SK-N-SH (cell line): ENCODE measurements around the gene RPH3AL. TPM values are rescaled to one million over a fixed set of nuclear protein-coding genes. Genes with fewer than 3 reads are reported as not detected.

Experiments used
- CTCF ChIA-PET: fragments of 300-600, 350-600 bp; formaldehyde crosslinking; extraction: SDS; loops from one replicate; lab custom pipeline; 2021; lab: Yijun Ruan, JAX
- POLR2A ChIA-PET: fragments of 350-600 bp; sonication (Branson Sonifier 250); formaldehyde crosslinking; extraction: SDS; loops from one replicate; lab custom pipeline; 2020; ENCODE audit warnings: antibody characterized with exemption, inconsistent platforms; lab: Yijun Ruan, JAX
- DNase-seq: peaks from one replicate; pipeline ENCODE4 v3.0.0; 2012
- H2AFZ ChIP-seq: fragments of 200-600 bp; sonication (generic); 2 replicates; pipeline ENCODE4 v1.8.1; 2016; ENCODE audit warnings: antibody characterized with exemption, mild to moderate bottlenecking, low read depth
- H3F3A ChIP-seq: fragments of 200-600 bp; sonication (generic); replicated peaks from 2 replicates; pipeline ENCODE3; 2016; ENCODE audit warnings: antibody characterized with exemption, mild to moderate bottlenecking; ENCODE audit not compliant: insufficient read depth
- H3K27ac ChIP-seq, 2 experiments: fragments of 200-500 bp in 1 of 2; fragments of 200-600 bp in 1 of 2; sonication (Bioruptor generic) in 1 of 2; sonication (generic), shearing (Covaris generic) in 1 of 2; 2 replicates each; pipeline versions ENCODE4 v1.5.1 to v1.6.1; 2014 to 2016; ENCODE audit warnings: low read depth in 2 of 2, inconsistent platforms in 1 of 2, low read length in 1 of 2, mild to moderate bottlenecking in 1 of 2, mixed read lengths in 1 of 2
- H3K27me3 ChIP-seq: fragments of 200-600 bp; sonication (generic), shearing (Covaris generic); 2 replicates; pipeline ENCODE4 v1.6.1; 2016; ENCODE audit warnings: mixed run types; ENCODE audit not compliant: insufficient read depth
- H3K36me3 ChIP-seq, 2 experiments: fragments of 200-500 bp in 1 of 2; fragments of 200-600 bp in 1 of 2; sonication (Bioruptor generic) in 1 of 2; sonication (generic) in 1 of 2; replicated peaks in 1 of 2; 2 replicates each; pipeline versions ENCODE3 to v1.5.1; 2014 to 2016; ENCODE audit warnings: low read length in 1 of 2, mild to moderate bottlenecking in 1 of 2; ENCODE audit not compliant: insufficient read depth in 2 of 2, control insufficient read depth in 1 of 2
- H3K4me1 ChIP-seq, 2 experiments: fragments of 200-500 bp in 1 of 2; fragments of 200-600 bp in 1 of 2; sonication (Bioruptor generic) in 1 of 2; sonication (generic), shearing (Covaris generic) in 1 of 2; 2 replicates each; pipeline versions ENCODE4 v1.5.1 to v1.6.1; 2014 to 2016; ENCODE audit warnings: low read depth in 1 of 2, low read length in 1 of 2, mixed run types in 1 of 2; ENCODE audit not compliant: insufficient read depth in 2 of 2, control insufficient read depth in 1 of 2
- H3K4me2 ChIP-seq: fragments of 200-600 bp; sonication (generic), shearing (Covaris generic); 2 replicates; pipeline ENCODE4 v1.6.1; 2017; ENCODE audit warnings: mixed run types
- H3K4me3 ChIP-seq, 2 experiments: fragments of 200-500 bp in 1 of 2; fragments of 200-600 bp in 1 of 2; sonication (Bioruptor generic) in 1 of 2; sonication (generic), shearing (Covaris generic) in 1 of 2; 2 replicates each; pipeline versions ENCODE4 v1.5.1 to v1.8.1; 2014 to 2016; ENCODE audit warnings: low read depth in 2 of 2, inconsistent platforms in 1 of 2, low read length in 1 of 2, mild to moderate bottlenecking in 1 of 2, mixed read lengths in 1 of 2, moderate library complexity in 1 of 2
- H3K79me2 ChIP-seq: fragments of 200-600 bp; sonication (generic); 2 replicates; pipeline ENCODE4 v1.8.1; 2017; ENCODE audit warnings: mild to moderate bottlenecking; ENCODE audit not compliant: insufficient read depth
- H3K9ac ChIP-seq: fragments of 200-600 bp; sonication (generic); 2 replicates; pipeline ENCODE4 v1.6.1; 2017; ENCODE audit warnings: mixed run types
- H3K9me2 ChIP-seq: fragments of 200-600 bp; sonication (generic); 2 replicates; pipeline ENCODE4 v1.6.1; 2017; ENCODE audit warnings: mixed run types
- H3K9me3 ChIP-seq: fragments of 200-600 bp; sonication (generic); 2 replicates; pipeline ENCODE4 v1.6.1; 2017; ENCODE audit warnings: mixed run types, mild to moderate bottlenecking, moderate library complexity
- H4K20me1 ChIP-seq: fragments of 200-600 bp; sonication (generic); 2 replicates; pipeline ENCODE4 v1.6.1; 2017; ENCODE audit warnings: mild to moderate bottlenecking, mixed run types; ENCODE audit not compliant: insufficient read depth
- CTCF ChIP-seq: fragments of 200-600 bp; sonication (generic); IDR thresholded peaks from 2 replicates; pipeline ENCODE4 v1.6.1; 2017; ENCODE audit warnings: antibody characterized with exemption, mild to moderate bottlenecking, moderate library complexity
- ELF1 ChIP-seq: IDR thresholded peaks from 2 replicates; pipeline ENCODE4 v1.4.0; 2012
- EP300 ChIP-seq, 2 experiments: IDR thresholded peaks; 2 replicates each; pipeline versions ENCODE4 v1.4.0 to v1.6.1; 2012; ENCODE audit warnings: borderline replicate concordance in 1 of 2, low read depth in 1 of 2, low read length in 1 of 2
- EZH2phosphoT487 ChIP-seq: fragments of 200-600 bp; sonication (generic); IDR thresholded peaks from 2 replicates; pipeline ENCODE4 v1.6.1; 2017; ENCODE audit warnings: low read depth, mixed run types, mild to moderate bottlenecking, antibody characterized with exemption, moderate library complexity, borderline replicate concordance
- FOSL2 ChIP-seq: IDR thresholded peaks from 2 replicates; pipeline ENCODE4 v1.4.0; 2012; ENCODE audit warnings: low read depth, mild to moderate bottlenecking, moderate library complexity, borderline replicate concordance
- FOXJ3 ChIP-seq: sonication (generic); formaldehyde crosslinking; IDR thresholded peaks from 2 replicates; pipeline ENCODE4 v1.5.1; 2020; ENCODE audit warnings: mild to moderate bottlenecking, missing genetic modification reagents
- FOXM1 ChIP-seq: IDR thresholded peaks from 2 replicates; pipeline ENCODE4 v1.4.0; 2012; ENCODE audit warnings: low read depth, mild to moderate bottlenecking
- GATA2 ChIP-seq: sonication (generic); formaldehyde crosslinking; IDR thresholded peaks from 2 replicates; pipeline ENCODE4 v1.5.0; 2020; ENCODE audit warnings: mild to moderate bottlenecking, missing genetic modification reagents
- IRF3 ChIP-seq: fragments of 150-350 bp; IDR thresholded peaks from 2 replicates; pipeline ENCODE4 v1.6.1; 2016; ENCODE audit warnings: mild to moderate bottlenecking, low read depth, low read length
- POLR2AphosphoS5 ChIP-seq: IDR thresholded peaks from 2 replicates; pipeline ENCODE4 v1.6.1; 2012; ENCODE audit warnings: low read depth, low read length
- SMC3 ChIP-seq: IDR thresholded peaks from 2 replicates; pipeline ENCODE4 v1.6.1; 2012; ENCODE audit warnings: low read depth, low read length, improper control_type of control experiment
- TCF12 ChIP-seq: IDR thresholded peaks from 2 replicates; pipeline ENCODE4 v1.4.0; 2012
- USF2 ChIP-seq: fragments of 150-350 bp; IDR thresholded peaks from 2 replicates; pipeline ENCODE4 v1.6.1; 2017; ENCODE audit warnings: antibody characterized with exemption, low read length, low read depth, borderline replicate concordance
- ZBTB33 ChIP-seq: IDR thresholded peaks from 2 replicates; pipeline ENCODE4 v1.4.0; 2012; ENCODE audit warnings: low read depth, borderline replicate concordance
- WGBS: methylation state at CpG from one replicate; pipeline ENCODE4 v1.1.6; 2017; ENCODE audit warnings: low lambda C conversion rate; 5-methylcytosine and 5-hydroxymethylcytosine counted together
- polyA plus RNA-seq, 3 experiments: library from polyadenylated mRNA; depleted of rRNA; stranded (reverse); fragments of >200 nt; gene quantifications; 2 replicates each; pipeline ENCODE4 v1.2.3, GENCODE V29; 2012

The RPH3AL gene
- polyA plus RNA-seq, 1 of the 3 experiments (the other 2 are of a cell fraction): 2.9 TPM

GRCh38 chr17:327971-328370 lies 24.6 kb downstream of the RPH3AL start:
- no peak overlapping the region for H3K4me3 ChIP-seq
- 86% methylated on average over 6 of the region's 7 CpGs for WGBS
- no peak overlapping the region for H3K9ac ChIP-seq
- H3K9me2 ChIP-seq: no peaks in the 10 kb centered on the region
- TF ChIP-seq SMC3: no peak
- TF ChIP-seq ELF1: no peak
- no peak for TF ChIP-seq EP300 (IDR thresholded peaks at IDR 0.05; ENCODE audit: borderline replicate concordance in 1 of 2, low read depth in 1 of 2, low read length in 1 of 2)
- TF ChIP-seq FOSL2: no peak
- TF ChIP-seq TCF12: no peak
- no peak for TF ChIP-seq FOXM1
- TF ChIP-seq POLR2AphosphoS5: no peak
- no peak for TF ChIP-seq USF2
- no peak for TF ChIP-seq FOXJ3 (CRISPR knock-in tag)
- TF ChIP-seq EZH2phosphoT487: no peak
- no peak for TF ChIP-seq GATA2
- TF ChIP-seq ZBTB33: no peak
- no peak for TF ChIP-seq CTCF
- no peak for TF ChIP-seq IRF3
- ChIA-PET CTCF (interaction anchor here (0.6 kb wide), 1 partner anchor 170 kb away, joined by 3 read pairs; no protein-coding TSS in a partner anchor), POLR2A (no interaction called here)
- no peak overlapping the region for H2AFZ ChIP-seq
- H3K79me2 ChIP-seq: no peaks in the 10 kb centered on the region
- H3K27ac ChIP-seq: no peak overlapping the region
- no peak overlapping the region for H3K4me2 ChIP-seq
- no peaks in the 10 kb centered on the region for H4K20me1 ChIP-seq
- H3F3A ChIP-seq: no peaks in the 10 kb centered on the region
- H3K9me3 ChIP-seq: no peaks in the 10 kb centered on the region
- H3K4me1 ChIP-seq: no peaks in the 10 kb centered on the region; a peak in 1 of 4 replicates
- no peaks in the 10 kb centered on the region for H3K36me3 ChIP-seq
- no peaks in the 10 kb centered on the region for H3K27me3 ChIP-seq
- no peak for DNase-seq
